ENCODE measurements around the gene ZNF629.

ZNF629 gene

GRCh38 chr16:30766206-30766932 lies 20.6 kb downstream of the ZNF629 start:
- H3K9ac ChIP-seq (ENCODE audit: low read depth, low read length) = no peak overlapping the region
- H3K9me3 ChIP-seq (ENCODE audit: control insufficient read depth, insufficient read depth, low read length) = no peaks in the 10 kb centered on the region
- H3K4me1 ChIP-seq (ENCODE audit: insufficient read depth, low read length) = peaks cover 8% of the 10 kb centered on the region; the same call in 1 of the 2 replicates
- peaks cover 37% of the 10 kb centered on the region for H3K36me3 ChIP-seq (ENCODE audit: insufficient read depth, low read length)

- no peaks in the 10 kb centered on the region for H3K9me3 ChIP-seq (ENCODE audit: control insufficient read depth, insufficient read depth, low read length)
- H3K9ac ChIP-seq (ENCODE audit: low read depth, low read length) = no peak overlapping the region
- peaks cover 37% of the 10 kb centered on the region for H3K36me3 ChIP-seq (ENCODE audit: insufficient read depth, low read length)
- peaks cover 8% of the 10 kb centered on the region; the same call in 1 of the 2 replicates for H3K4me1 ChIP-seq (ENCODE audit: insufficient read depth, low read length)
Measured at GRCh38 chr16:30764816-30765465, 22.1 kb downstream of the ZNF629 start.

- Histone ChIP-seq H3K9me3 (ENCODE audit: control insufficient read depth, insufficient read depth, low read length) (no peaks in the 10 kb centered on the region), H3K4me1 (ENCODE audit: insufficient read depth, low read length) (peaks cover 8% of the 10 kb centered on the region; the same call in 1 of the 2 replicates), H3K36me3 (ENCODE audit: insufficient read depth, low read length) (peaks cover 30% of the 10 kb centered on the region), H3K9ac (ENCODE audit: low read depth, low read length) (no peak overlapping the region)
Measured at GRCh38 chr16:30764086-30764485, 22.9 kb downstream of the ZNF629 start.

GRCh38 chr16:30762991-30763725 lies 23.8 kb downstream of the ZNF629 start:
- peaks cover 8% of the 10 kb centered on the region; the same call in 1 of the 2 replicates for H3K4me1 ChIP-seq (ENCODE audit: insufficient read depth, low read length)
- H3K9ac ChIP-seq (ENCODE audit: low read depth, low read length) = peak overlapping the region; percentile 89
- peaks cover 30% of the 10 kb centered on the region for H3K36me3 ChIP-seq (ENCODE audit: insufficient read depth, low read length)
- H3K9me3 ChIP-seq (ENCODE audit: control insufficient read depth, insufficient read depth, low read length) = no peaks in the 10 kb centered on the region

- H3K9ac ChIP-seq (ENCODE audit: low read depth, low read length) = peak within 1 kb of the TSS; percentile 89
- peaks cover 23% of the 10 kb centered on the region; the same call in 1 of the 2 replicates for H3K36me3 ChIP-seq (ENCODE audit: insufficient read depth, low read length)
- peaks cover 8% of the 10 kb centered on the region; the same call in 1 of the 2 replicates for H3K4me1 ChIP-seq (ENCODE audit: insufficient read depth, low read length)
- no peaks in the 10 kb centered on the region for H3K9me3 ChIP-seq (ENCODE audit: control insufficient read depth, insufficient read depth, low read length)
Measured at GRCh38 chr16:30761928-30762902, 24.8 kb downstream of the ZNF629 start, which contains the start of the genes CFAP119 and RNF40. Gene CFAP119, minus strand, starts transcription at chr16:30762062. Its CDS starts 314 bp downstream, at chr16:30761748. Gene RNF40, plus strand, starts transcription at chr16:30762322. Its CDS starts 224 bp downstream, at chr16:30762546.

- Histone ChIP-seq H3K9ac (ENCODE audit: low read depth, low read length) (peak overlapping the region; percentile 89; the same call in 1 of the 2 replicates), H3K4me1 (ENCODE audit: insufficient read depth, low read length) (peaks cover 8% of the 10 kb centered on the region; the same call in 1 of the 2 replicates), H3K9me3 (ENCODE audit: control insufficient read depth, insufficient read depth, low read length) (no peaks in the 10 kb centered on the region), H3K36me3 (ENCODE audit: insufficient read depth, low read length) (peaks cover 19% of the 10 kb centered on the region; the same call in 1 of the 2 replicates)
Measured at GRCh38 chr16:30761427-30761927, 25.5 kb downstream of the ZNF629 start.

GRCh38 chr16:30760577-30761426 lies 26.2 kb downstream of the ZNF629 start:
- peaks cover 8% of the 10 kb centered on the region; the same call in 1 of the 2 replicates for H3K4me1 ChIP-seq (ENCODE audit: insufficient read depth, low read length)
- H3K9me3 ChIP-seq (ENCODE audit: control insufficient read depth, insufficient read depth, low read length) = no peaks in the 10 kb centered on the region
- H3K9ac ChIP-seq (ENCODE audit: low read depth, low read length) = peak overlapping the region; percentile 89; the same call in 1 of the 2 replicates
- H3K36me3 ChIP-seq (ENCODE audit: insufficient read depth, low read length) = peaks cover 13% of the 10 kb centered on the region; the same call in 1 of the 2 replicates

- H3K9me3 ChIP-seq (ENCODE audit: control insufficient read depth, insufficient read depth, low read length) = no peaks in the 10 kb centered on the region
- H3K36me3 ChIP-seq (ENCODE audit: insufficient read depth, low read length) = peaks cover 10% of the 10 kb centered on the region; the same call in 1 of the 2 replicates
- peaks cover 8% of the 10 kb centered on the region; the same call in 1 of the 2 replicates for H3K4me1 ChIP-seq (ENCODE audit: insufficient read depth, low read length)
- H3K9ac ChIP-seq (ENCODE audit: low read depth, low read length) = no peak overlapping the region
Measured at GRCh38 chr16:30760001-30760559, 26.9 kb downstream of the ZNF629 start.

- Histone ChIP-seq H3K4me1 (ENCODE audit: insufficient read depth, low read length) (peaks cover 8% of the 10 kb centered on the region; the same call in 1 of the 2 replicates), H3K9ac (ENCODE audit: low read depth, low read length) (no peak overlapping the region), H3K9me3 (ENCODE audit: control insufficient read depth, insufficient read depth, low read length) (no peaks in the 10 kb centered on the region), H3K36me3 (ENCODE audit: insufficient read depth, low read length) (peaks cover 6% of the 10 kb centered on the region; the same call in 1 of the 2 replicates)
Measured at GRCh38 chr16:30758988-30759491, 28.0 kb downstream of the ZNF629 start.

- Histone ChIP-seq H3K4me1 (ENCODE audit: insufficient read depth, low read length) (no peaks in the 10 kb centered on the region), H3K36me3 (ENCODE audit: insufficient read depth, low read length) (no peaks in the 10 kb centered on the region), H3K9ac (ENCODE audit: low read depth, low read length) (no peak overlapping the region), H3K9me3 (ENCODE audit: control insufficient read depth, insufficient read depth, low read length) (no peaks in the 10 kb centered on the region)
Measured at GRCh38 chr16:30757316-30757715, 29.7 kb downstream of the ZNF629 start.

GRCh38 chr16:30756781-30757100 lies 30.3 kb downstream of the ZNF629 start:
- H3K36me3 ChIP-seq (ENCODE audit: insufficient read depth, low read length) = no peaks in the 10 kb centered on the region
- H3K4me1 ChIP-seq (ENCODE audit: insufficient read depth, low read length) = no peaks in the 10 kb centered on the region
- H3K9ac ChIP-seq (ENCODE audit: low read depth, low read length) = no peak overlapping the region
- H3K9me3 ChIP-seq (ENCODE audit: control insufficient read depth, insufficient read depth, low read length) = no peaks in the 10 kb centered on the region

All from ES-I3 (cell line).